Measurements from ENCODE around the gene EXOC6B. TPM values are rescaled to one million over a fixed set of nuclear protein-coding genes. Genes with fewer than 3 reads are reported as not detected.
A peak's percentile ranks its signal among the peaks of the same experiment; 100 is the strongest.

The EXOC6B gene
- total and polyA plus RNA-seq, 9 of the 15 experiments (the other 6 are each of a cell fraction or from before 2014, with no cell fraction given) = 0.28 to 4.2 (median 2.0) TPM

GRCh38 chr2:72543497-72544216, 282.2 kb downstream of the EXOC6B start (continued):
- TF ChIP-seq STAT5A (IDR thresholded peaks at IDR 0.05; ENCODE audit: borderline replicate concordance, low read length) (peak; percentile 97), RREB1 (CRISPR knock-in tag; IDR thresholded peaks at IDR 0.05) (no peak), MAFG (tag; conservative IDR thresholded peaks at IDR 0.05) (no peak), E2F4 (CRISPR knock-in tag; IDR thresholded peaks at IDR 0.05; ENCODE audit: low read depth) (no peak), TEAD4 (IDR thresholded peaks at IDR 0.05; ENCODE audit: low read length) (peak; percentile 99), TEAD4 (CRISPR knock-in tag; IDR thresholded peaks at IDR 0.05; ENCODE audit: borderline replicate concordance) (no peak), ARID3B (CRISPR knock-in tag; IDR thresholded peaks at IDR 0.05; ENCODE audit: borderline replicate concordance) (no peak), ZNF589 (CRISPR knock-in tag; IDR thresholded peaks at IDR 0.05; ENCODE audit: low read depth) (no peak; the same call in 1 of the 2 replicates), ZNF785 (CRISPR knock-in tag; IDR thresholded peaks at IDR 0.05) (no peak), PPARD (CRISPR knock-in tag; IDR thresholded peaks at IDR 0.05) (no peak), SIRT6 (IDR thresholded peaks at IDR 0.05; ENCODE audit: low read depth, low read length) (no peak), GTF2F1 (IDR thresholded peaks at IDR 0.05; ENCODE audit: low read depth, low read length) (no peak), MEIS2 (IDR thresholded peaks at IDR 0.05; ENCODE audit: partially characterized antibody) (peak; percentile 72), PKNOX1 (IDR thresholded peaks at IDR 0.05) (peak; percentile 52; the same call in 1 of the 2 replicates), ETV1 (tag; conservative IDR thresholded peaks at IDR 0.05; ENCODE audit: low read depth) (peak; percentile 55; the same call in 1 of the 2 replicates), MAFF (IDR thresholded peaks at IDR 0.05; ENCODE audit: low read length) (no peak), SRSF7 (optimal IDR thresholded peaks at IDR 0.05; ENCODE audit: low read depth, low read length) (no peak), ZNF133 (CRISPR knock-in tag; IDR thresholded peaks at IDR 0.05) (no peak), TSC22D4 (tag; IDR thresholded peaks at IDR 0.05) (no peak)

Measured in K562 (cell line).